ENCODE measurements around the gene BZW2. TPM values are rescaled to one million over a fixed set of nuclear protein-coding genes. Genes with fewer than 3 reads are reported as not detected.

BZW2 gene
- total RNA-seq (100 to 1,000 TPM; 133 to 163 (median 155) TPM), polyA plus RNA-seq (100 to 1,000 TPM in 2 of 3 donors, 10 to 100 TPM in 1; 83.7 to 133 (median 101) TPM)
- long read RNA-seq, donor 1, transcript BZW2-207 (12 exons, 1,862 nt): minor isoform, 8 of 81 reads
- long read RNA-seq, donor 1, transcript BZW2-201 (12 exons, 1,860 nt): major isoform, 54 of 81 reads
- long read RNA-seq, donor 1, partial matches to known transcripts: 11 of 81 reads
- long read RNA-seq, donor 1, other reads (novel, unspliced or antisense): 7 of 81 reads
- long read RNA-seq, donor 2, transcript BZW2-201 (12 exons, 1,860 nt): major isoform, 92 of 128 reads
- long read RNA-seq, donor 2, transcript BZW2-207 (12 exons, 1,862 nt): minor isoform, 10 of 128 reads
- long read RNA-seq, donor 2, partial matches to known transcripts: 13 of 128 reads
- long read RNA-seq, donor 2, other reads (novel, unspliced or antisense): 11 of 128 reads

DNA sequence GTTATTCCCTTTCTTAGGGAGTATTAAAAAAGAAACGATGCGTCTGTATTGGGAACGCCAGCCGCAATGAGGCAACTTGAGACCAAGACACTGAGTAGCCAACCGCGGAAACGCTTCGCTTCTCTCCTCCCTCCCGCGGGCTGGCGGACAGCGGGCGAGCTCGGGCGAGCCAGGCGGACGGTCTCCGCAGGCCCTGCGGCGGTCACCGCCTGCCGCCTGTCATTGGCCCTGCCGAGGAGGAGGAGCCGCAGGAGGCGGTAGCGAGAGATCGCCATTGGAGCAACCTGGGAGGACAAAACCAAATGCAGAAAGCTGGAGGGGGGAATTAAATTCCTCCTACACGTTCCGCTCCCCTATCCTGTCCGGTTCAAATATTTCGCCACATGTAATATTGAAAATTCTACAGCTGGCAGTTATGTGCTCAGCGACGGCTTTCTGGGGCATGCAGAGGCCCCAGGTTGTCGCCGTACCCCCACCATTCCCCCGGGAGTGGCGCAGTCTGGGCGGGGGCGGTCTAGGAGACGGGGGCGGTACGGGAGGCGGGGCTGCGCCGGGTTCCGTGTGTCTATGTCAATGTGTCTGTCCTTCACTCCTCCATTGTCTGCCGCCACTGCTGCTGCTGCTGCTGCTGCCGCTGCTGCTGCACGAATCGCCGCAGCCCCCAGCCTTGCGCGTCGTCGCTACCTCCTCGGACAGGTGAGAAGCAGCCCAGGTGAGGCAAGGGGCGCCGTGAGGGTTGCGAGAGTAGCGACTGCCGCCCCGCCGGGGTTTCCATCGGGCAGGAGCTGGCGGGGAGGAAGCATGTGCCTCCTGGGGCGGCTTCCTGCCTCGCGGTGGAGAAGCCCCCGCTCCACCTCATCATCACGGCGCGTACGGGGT lies at the start of gene BZW2, which contains the start of gene ANKMY2:
Gene BZW2, plus strand, starts transcription at position 589 of the 879 bp plus-strand sequence. CDS start 19,263 bp downstream, outside the sequence.
Gene ANKMY2, minus strand, starts transcription at position 162 of the 879 bp plus-strand sequence. CDS start 181 bp downstream, outside the sequence.
- 0 to 1% (median 0%) methylated on average over 65 to 73 of the region's 73 CpGs for WGBS, 3 donors
- intact Hi-C loops (cut with DNase I): no loop called here
- peak within 1 kb of the TSS; percentile 96 for H3K4me3 ChIP-seq

DNA sequence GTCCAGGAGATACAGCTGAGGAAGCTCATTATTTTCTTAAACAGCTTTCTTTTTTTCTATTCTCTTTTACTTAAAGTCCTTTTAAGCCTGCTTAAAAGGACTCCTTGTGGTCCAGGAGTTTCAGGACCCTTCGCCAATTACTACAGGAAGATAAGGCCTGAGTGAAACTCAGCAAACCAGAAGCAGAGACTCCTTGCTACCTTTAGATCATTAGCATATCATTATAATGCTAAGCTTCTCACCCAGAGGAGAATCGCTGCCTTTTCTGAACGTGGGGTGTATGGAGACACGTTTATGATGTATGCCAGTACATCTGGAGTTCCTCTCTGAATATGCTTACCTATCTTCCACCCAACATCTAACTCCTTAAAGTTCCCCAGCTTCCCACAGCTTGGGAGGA lies 48.0 kb upstream of the BZW2 start:
- DNase-seq (no peak), ATAC-seq (no peak)
- Histone ChIP-seq H3K27me3 (ENCODE audit: insufficient read depth in 3 of 3, low read length in 2 of 3) (no peaks in the 10 kb centered on the region), H3K4me1 (no peaks in the 10 kb centered on the region), H3K9me3 (no peaks in the 10 kb centered on the region), H3K27ac (no peak overlapping the region), H3K36me3 (ENCODE audit: insufficient read depth in 1 of 2, low read depth in 1 of 2) (peaks cover 3 to 51% of the 10 kb centered on the region in 2 donors), H3K4me3 (no peak overlapping the region)
- intact Hi-C loops (cut with DNase I): no loop called here
- WGBS, 3 donors: 64% methylated on average over 4 of the region's 4 CpGs
- TF ChIP-seq, protein P1, sequence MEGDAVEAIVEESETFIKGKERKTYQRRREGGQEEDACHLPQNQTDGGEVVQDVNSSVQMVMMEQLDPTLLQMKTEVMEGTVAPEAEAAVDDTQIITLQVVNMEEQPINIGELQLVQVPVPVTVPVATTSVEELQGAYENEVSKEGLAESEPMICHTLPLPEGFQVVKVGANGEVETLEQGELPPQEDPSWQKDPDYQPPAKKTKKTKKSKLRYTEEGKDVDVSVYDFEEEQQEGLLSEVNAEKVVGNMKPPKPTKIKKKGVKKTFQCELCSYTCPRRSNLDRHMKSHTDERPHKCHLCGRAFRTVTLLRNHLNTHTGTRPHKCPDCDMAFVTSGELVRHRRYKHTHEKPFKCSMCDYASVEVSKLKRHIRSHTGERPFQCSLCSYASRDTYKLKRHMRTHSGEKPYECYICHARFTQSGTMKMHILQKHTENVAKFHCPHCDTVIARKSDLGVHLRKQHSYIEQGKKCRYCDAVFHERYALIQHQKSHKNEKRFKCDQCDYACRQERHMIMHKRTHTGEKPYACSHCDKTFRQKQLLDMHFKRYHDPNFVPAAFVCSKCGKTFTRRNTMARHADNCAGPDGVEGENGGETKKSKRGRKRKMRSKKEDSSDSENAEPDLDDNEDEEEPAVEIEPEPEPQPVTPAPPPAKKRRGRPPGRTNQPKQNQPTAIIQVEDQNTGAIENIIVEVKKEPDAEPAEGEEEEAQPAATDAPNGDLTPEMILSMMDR (IDR thresholded peaks at IDR 0.05): no peak

More for the DNA sequence above, at the start of gene BZW2, which contains the start of gene ANKMY2:
- TF ChIP-seq, protein P1 (IDR thresholded peaks at IDR 0.05): no peak
- Histone ChIP-seq H3K9me3 (no peaks in the 10 kb centered on the region), H3K27me3 (ENCODE audit: insufficient read depth in 3 of 3, low read length in 2 of 3) (no peaks in the 10 kb centered on the region), H3K4me1 (peaks cover 72% of the 10 kb centered on the region), H3K36me3 (ENCODE audit: insufficient read depth in 1 of 2, low read depth in 1 of 2) (peaks cover 0 to 2% of the 10 kb centered on the region in 2 donors), H3K27ac (peak within 1 kb of the TSS; percentile 98)
- peak; percentile 95 to 98 for DNase-seq
- ATAC-seq: peak; percentile 92 to 97 (median 94)

DNA sequence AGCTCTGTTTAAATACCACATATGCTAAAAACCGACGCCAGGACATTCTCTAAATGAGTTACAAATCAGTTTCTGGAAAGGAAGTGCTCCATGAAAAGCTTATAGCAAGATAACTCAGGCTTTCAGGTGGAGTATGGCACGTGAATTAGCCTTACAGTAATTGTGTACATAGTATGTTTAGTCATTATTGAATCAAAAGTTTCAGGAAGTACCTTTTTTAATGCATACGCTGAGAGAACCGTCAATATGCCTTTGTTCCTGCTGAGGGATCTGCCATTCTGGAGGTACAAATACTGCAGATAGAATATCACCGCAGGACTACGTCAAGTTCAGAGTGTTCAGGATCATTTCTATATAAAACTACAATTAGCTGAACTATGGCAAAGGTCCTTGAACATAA lies 46.1 kb upstream of the BZW2 start:
- peaks cover 3 to 69% of the 10 kb centered on the region in 2 donors for H3K36me3 ChIP-seq (ENCODE audit: insufficient read depth in 1 of 2, low read depth in 1 of 2)
- H3K4me1 ChIP-seq: no peaks in the 10 kb centered on the region
- DNase-seq: no peak
- no peak for ATAC-seq
- TF ChIP-seq, protein P1 (IDR thresholded peaks at IDR 0.05): no peak
- H3K9me3 ChIP-seq: no peaks in the 10 kb centered on the region
- H3K4me3 ChIP-seq: no peak overlapping the region
- 84 to 89% (median 85%) methylated on average over 7 of the region's 7 CpGs for WGBS, 3 donors
- intact Hi-C loops (cut with DNase I): loop anchor here in 1 of 2 donors (5.0 kb wide), 1 partner anchor 317 kb away; no protein-coding TSS in a partner anchor
- no peaks in the 10 kb centered on the region for H3K27me3 ChIP-seq (ENCODE audit: insufficient read depth in 3 of 3, low read length in 2 of 3)
- H3K27ac ChIP-seq: no peak overlapping the region

DNA sequence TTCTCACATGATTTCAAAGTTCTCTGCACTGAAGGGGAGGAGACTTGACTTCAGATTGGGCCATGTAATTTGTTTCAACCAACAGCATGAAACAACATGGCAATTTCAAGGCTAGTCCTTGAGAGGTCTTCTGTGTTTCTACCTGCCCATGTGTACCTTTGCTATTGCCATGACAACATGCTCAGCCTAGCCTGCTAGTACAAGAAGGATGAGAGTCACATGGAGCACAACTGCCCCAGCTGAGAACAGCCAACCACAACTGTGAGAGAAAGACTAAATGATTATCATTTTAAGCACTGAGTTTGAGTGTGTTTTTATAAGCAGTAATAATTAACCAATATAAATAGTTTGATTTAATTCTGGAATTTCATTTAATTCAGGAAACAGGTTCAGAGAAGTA lies 42.3 kb upstream of the BZW2 start:
- H3K36me3 ChIP-seq (ENCODE audit: insufficient read depth in 1 of 2, low read depth in 1 of 2): peaks cover 3 to 88% of the 10 kb centered on the region in 2 donors
- intact Hi-C loops (cut with DNase I): loop anchor here (2.0 to 5.0 kb wide), 2 partner anchors 313 to 314 kb away; no protein-coding TSS in a partner anchor

More for the DNA sequence above, 42.3 kb upstream of the BZW2 start:
- H3K27me3 ChIP-seq (ENCODE audit: insufficient read depth in 3 of 3, low read length in 2 of 3): no peaks in the 10 kb centered on the region
- ATAC-seq (no peak), DNase-seq (no peak)
- no peaks in the 10 kb centered on the region for H3K4me1 ChIP-seq
- H3K9me3 ChIP-seq: no peaks in the 10 kb centered on the region
- H3K27ac ChIP-seq: no peak overlapping the region
- no peak overlapping the region for H3K4me3 ChIP-seq
- TF ChIP-seq, protein P1 (IDR thresholded peaks at IDR 0.05): no peak
